ENCODE results near the gene FAIM2.

DNA sequence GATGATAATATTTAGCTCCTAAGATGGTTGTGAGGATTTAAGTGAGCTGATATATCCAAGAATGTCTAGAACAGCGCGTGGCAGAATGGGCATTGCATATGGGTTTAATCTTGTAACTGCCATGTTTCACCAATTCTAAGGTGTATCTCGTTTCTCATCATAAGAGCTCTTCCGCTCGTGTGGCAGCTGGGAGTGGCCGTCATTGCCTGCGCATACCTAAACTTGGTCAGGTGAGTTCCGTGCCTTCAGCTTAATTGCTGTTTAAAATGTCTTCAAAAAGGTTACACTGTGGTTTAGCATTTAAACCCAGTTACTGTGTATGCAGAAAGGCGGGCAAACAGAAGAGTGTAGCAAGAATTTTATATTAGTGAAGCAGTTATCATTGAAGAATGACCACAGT is 42.4 kb upstream of the FAIM2 start:
- TF ChIP-seq, protein P1, sequence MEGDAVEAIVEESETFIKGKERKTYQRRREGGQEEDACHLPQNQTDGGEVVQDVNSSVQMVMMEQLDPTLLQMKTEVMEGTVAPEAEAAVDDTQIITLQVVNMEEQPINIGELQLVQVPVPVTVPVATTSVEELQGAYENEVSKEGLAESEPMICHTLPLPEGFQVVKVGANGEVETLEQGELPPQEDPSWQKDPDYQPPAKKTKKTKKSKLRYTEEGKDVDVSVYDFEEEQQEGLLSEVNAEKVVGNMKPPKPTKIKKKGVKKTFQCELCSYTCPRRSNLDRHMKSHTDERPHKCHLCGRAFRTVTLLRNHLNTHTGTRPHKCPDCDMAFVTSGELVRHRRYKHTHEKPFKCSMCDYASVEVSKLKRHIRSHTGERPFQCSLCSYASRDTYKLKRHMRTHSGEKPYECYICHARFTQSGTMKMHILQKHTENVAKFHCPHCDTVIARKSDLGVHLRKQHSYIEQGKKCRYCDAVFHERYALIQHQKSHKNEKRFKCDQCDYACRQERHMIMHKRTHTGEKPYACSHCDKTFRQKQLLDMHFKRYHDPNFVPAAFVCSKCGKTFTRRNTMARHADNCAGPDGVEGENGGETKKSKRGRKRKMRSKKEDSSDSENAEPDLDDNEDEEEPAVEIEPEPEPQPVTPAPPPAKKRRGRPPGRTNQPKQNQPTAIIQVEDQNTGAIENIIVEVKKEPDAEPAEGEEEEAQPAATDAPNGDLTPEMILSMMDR (tag by site-specific recombination; IDR thresholded peaks at IDR 0.05), result no peak
- TF ChIP-seq OVOL3 (tag by site-specific recombination; IDR thresholded peaks at IDR 0.05) (no peak), ZNF561 (tag by site-specific recombination; IDR thresholded peaks at IDR 0.05; ENCODE audit: borderline replicate concordance) (no peak), ZBTB1 (tag by site-specific recombination; IDR thresholded peaks at IDR 0.05) (no peak), KLF10 (tag by site-specific recombination; IDR thresholded peaks at IDR 0.05) (no peak)
- TF ChIP-seq, protein P2, sequence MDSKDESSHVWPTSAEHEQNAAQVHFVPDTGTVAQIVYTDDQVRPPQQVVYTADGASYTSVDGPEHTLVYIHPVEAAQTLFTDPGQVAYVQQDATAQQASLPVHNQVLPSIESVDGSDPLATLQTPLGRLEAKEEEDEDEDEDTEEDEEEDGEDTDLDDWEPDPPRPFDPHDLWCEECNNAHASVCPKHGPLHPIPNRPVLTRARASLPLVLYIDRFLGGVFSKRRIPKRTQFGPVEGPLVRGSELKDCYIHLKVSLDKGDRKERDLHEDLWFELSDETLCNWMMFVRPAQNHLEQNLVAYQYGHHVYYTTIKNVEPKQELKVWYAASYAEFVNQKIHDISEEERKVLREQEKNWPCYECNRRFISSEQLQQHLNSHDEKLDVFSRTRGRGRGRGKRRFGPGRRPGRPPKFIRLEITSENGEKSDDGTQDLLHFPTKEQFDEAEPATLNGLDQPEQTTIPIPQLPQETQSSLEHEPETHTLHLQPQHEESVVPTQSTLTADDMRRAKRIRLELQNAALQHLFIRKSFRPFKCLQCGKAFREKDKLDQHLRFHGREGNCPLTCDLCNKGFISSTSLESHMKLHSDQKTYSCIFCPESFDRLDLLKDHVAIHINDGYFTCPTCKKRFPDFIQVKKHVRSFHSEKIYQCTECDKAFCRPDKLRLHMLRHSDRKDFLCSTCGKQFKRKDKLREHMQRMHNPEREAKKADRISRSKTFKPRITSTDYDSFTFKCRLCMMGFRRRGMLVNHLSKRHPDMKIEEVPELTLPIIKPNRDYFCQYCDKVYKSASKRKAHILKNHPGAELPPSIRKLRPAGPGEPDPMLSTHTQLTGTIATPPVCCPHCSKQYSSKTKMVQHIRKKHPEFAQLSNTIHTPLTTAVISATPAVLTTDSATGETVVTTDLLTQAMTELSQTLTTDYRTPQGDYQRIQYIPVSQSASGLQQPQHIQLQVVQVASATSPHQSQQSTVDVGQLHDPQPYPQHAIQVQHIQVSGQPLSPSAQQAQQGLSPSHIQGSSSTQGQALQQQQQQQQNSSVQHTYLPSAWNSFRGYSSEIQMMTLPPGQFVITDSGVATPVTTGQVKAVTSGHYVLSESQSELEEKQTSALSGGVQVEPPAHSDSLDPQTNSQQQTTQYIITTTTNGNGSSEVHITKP (tag by site-specific recombination; IDR thresholded peaks at IDR 0.05), result no peak

All from HEK293 (cell line).